ENCODE data around the gene MAL.
"Not testable (repeated sequence)": the region's sequence is repeated elsewhere in the genome, so short reads cannot be mapped to it uniquely, and the experiment has no call there.

MAL gene

DNA sequence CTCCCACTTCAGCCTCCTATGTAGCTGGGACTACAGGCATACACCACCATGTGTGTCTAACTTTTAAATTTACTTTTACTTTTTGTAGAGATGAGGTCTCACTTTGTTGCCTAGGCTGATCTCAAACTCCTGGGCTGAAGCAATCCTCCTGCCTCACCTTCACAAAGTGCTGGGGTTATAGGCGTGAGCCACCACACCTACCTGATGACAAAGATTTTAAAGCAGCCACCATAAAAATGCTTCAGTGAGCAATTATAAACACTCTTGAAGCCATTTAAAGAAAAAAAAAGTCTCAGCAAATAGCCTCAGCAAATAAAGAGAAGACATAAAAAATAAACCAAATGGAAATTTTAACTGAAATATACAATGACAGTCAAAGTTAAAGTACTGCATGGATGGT lies 60.5 kb downstream of the MAL start:
- peaks cover 6% of the 10 kb centered on the region for H3K9me3 Mint-ChIP-seq
- no peak overlapping the region for H3K27ac Mint-ChIP-seq

DNA sequence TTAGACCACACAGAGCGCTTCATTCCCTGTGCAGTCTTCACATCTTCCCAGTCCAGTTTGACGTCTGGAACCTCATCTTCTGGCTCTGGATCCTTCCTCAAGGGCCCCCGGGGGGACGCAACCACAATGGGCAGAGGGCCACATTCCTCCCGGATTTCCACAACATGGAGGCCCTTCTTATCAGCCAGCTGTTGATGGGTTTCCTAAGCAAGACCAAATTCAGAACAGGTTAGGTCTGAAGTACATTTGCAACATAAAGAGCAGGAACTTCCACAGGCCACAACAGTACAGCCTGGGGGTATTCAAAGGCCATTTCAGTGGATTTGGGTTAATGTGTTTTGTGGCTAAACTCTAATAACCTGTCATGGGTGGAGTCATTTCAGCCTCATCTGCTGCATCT lies 61.9 kb downstream of the MAL start:
- Mint-ChIP-seq H3K27me3 (no peaks in the 10 kb centered on the region), H3K4me1 (no peaks in the 10 kb centered on the region), H3K36me3 (peaks cover 79% of the 10 kb centered on the region), H3K27ac (no peak overlapping the region), H3K9me3 (peaks cover 6% of the 10 kb centered on the region), H3K4me3 (no peak overlapping the region)
- ATAC-seq = no peak

More for the DNA sequence above, 60.5 kb downstream of the MAL start:
- no peak for ATAC-seq
- no peaks in the 10 kb centered on the region for H3K27me3 Mint-ChIP-seq
- H3K36me3 Mint-ChIP-seq = peaks cover 66% of the 10 kb centered on the region
- no peak overlapping the region for H3K4me3 Mint-ChIP-seq
- no peaks in the 10 kb centered on the region for H3K4me1 Mint-ChIP-seq

DNA sequence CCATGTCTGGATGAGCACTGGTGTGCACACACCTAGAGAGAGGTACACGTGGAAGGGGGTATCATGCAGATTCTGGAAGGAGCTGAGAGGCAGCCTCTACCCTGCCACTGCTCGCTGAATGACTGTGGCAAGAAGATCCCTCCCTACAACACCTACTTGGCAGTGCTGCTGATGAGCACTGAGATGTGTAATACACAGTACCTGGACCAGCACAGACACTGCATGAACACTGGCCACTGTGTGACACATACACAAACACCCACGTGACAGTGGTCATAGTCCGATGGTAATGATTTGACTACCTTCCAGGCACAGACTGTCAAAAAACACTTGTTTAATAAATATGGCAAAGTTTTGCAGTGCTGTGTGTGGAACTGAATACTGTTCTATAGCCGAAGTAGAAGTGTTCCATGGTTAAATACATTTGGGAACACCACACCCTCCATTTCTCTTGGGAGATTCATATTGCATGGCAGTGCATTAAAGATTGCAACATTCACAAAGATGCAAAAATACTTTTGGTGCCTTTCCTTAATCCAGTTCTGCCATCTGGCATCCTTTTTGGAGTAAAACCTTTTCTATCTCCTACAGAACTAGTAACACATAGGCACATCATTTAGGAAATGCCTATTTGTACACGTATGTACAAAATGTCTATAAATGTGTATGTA lies 66.5 kb downstream of the MAL start:
- no peak for ATAC-seq

DNA sequence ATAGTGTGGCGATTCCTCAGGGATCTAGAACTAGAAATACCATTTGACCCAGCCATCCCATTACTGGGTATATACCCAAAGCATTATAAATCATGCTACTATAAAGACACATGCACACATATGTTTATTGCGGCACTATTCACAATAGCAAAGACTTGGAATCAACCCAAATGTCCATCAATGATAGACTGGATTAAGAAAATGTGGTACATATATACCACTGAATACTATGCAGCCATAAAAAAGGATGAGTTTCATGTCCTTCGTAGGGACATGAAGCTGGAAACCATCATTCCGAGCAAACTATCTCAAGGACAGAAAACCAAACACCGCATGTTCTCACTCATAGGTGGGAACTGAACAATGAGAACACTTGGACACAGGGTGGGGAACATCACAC lies 72.8 kb downstream of the MAL start:
- ATAC-seq, H3K27ac Mint-ChIP-seq: not testable (repeated sequence)
- peaks cover 89% of the 10 kb centered on the region for H3K36me3 Mint-ChIP-seq

More for the DNA sequence above, 66.5 kb downstream of the MAL start:
- Mint-ChIP-seq H3K27ac (no peak overlapping the region), H3K36me3 (peaks cover 95% of the 10 kb centered on the region), H3K4me3 (no peak overlapping the region), H3K27me3 (no peaks in the 10 kb centered on the region), H3K9me3 (no peaks in the 10 kb centered on the region), H3K4me1 (peaks cover 8% of the 10 kb centered on the region)

DNA sequence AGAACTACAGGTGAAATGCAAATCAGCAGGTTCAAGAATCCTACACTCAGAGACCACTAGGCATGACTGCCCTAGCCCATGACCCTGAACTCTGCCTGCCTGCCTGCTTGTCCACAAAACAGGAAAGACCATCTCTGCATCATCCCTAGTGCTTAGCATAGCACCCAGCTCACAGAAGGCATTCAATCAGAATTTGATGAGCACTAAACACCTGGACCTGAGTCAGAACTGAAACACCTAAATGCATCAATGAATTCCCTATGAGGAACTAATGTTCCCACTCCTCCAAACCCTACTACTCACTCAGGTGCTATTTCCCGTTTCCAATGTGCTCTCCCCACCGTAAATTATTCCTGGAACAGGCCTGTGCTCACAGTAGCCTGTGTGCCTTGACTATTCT lies 74.4 kb downstream of the MAL start:
- Mint-ChIP-seq H3K27me3 (no peaks in the 10 kb centered on the region), H3K9me3 (no peaks in the 10 kb centered on the region), H3K4me1 (peaks cover 14% of the 10 kb centered on the region), H3K36me3 (peaks cover 82% of the 10 kb centered on the region), H3K27ac (no peak overlapping the region), H3K4me3 (no peak overlapping the region)
- no peak for ATAC-seq

More for the DNA sequence above, 72.8 kb downstream of the MAL start:
- not testable (repeated sequence) for H3K27me3 Mint-ChIP-seq, H3K4me3 Mint-ChIP-seq, H3K9me3 Mint-ChIP-seq
- peaks cover 14% of the 10 kb centered on the region for H3K4me1 Mint-ChIP-seq

Data from stimulated activated memory B cell treated with anti-CD40 and anti-IgM and Interleukin-4, amounts not matched to agents 10 μg/mL and 1 μg/mL and 100 μg/mL, for 72 hours (primary cell).